Stimulated activated CD4-positive, alpha-beta T cell treated with anti-CD3 and anti-CD28 coated beads, Interleukin-4, amount 100 ng/mL, for 1 hour (primary cell): ENCODE data around the gene METRNL.
"Not testable (repeated sequence)": the region's sequence is repeated elsewhere in the genome, so short reads cannot be mapped to it uniquely, and the experiment has no call there.

Experiments
- DNase-seq: peaks from one replicate; pipeline ENCODE4 v3.0.0-alpha.2; 2020

METRNL gene

DNA sequence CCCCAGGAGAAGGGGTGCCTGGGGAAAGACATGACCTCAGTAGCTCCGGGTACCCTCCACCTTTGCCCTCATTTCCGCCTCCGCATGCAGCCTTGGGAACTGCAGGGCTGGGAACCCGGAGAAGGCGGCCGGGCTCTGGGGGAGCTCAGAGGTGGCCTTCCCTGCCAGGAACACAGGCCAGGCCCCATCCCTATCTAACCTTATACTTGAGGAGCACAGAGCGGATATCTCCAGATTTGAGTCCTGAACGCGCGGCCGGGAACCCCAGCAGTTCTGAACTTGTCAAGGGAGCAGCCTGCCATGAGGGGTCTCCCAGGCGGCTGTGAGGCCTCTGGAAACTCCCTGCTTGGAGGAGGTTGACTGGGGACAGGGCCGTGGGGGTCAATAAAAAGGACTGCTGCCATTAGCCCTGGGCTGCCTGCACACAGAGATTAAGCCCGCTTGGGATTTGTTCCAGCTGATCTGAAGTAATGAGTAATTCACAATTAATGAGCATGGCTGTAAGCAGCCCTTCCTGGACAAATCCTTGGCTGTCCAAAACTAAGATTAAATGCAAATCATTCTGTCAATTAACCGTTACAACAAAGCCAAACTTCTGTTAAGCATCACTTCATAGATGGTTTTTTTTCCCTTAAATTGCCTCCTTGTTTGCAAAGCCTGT is 26.3 kb upstream of the METRNL start:
- DNase-seq = no peak

DNA sequence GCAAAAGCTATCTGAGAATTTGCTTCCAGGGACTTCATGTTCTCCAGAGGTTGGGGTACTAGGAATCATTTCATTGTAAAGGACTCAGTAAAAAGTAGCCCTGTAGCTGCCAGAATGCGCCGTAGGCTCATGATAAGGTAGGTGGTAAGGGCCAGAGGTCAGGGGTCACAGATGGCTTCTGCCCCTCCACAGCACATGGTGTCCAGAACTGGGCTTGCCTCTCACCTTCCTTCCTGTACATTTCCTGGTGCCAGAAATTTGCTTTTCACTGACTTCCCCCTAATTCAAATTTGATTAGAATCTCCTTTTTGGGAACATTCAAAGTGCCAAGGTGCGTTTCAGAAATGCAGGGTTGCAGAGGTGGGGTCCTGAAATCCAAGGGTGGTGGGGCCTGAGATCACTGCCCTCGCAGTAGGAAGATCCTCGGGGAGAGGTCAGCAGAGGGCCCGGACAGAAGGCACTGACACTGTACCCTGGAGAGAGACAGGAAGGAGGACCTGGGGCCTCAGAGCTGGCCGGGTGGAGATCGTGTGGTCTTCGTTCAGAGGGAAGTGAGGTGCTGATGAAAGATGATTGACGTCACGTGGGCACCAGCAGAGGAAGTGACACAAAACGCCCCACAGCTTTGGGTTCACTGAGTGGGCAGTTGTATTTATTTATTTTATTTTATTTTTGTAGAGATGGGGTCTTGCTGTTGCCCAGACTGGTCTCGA is 25.5 kb upstream of the METRNL start:
- no peak for DNase-seq

DNA sequence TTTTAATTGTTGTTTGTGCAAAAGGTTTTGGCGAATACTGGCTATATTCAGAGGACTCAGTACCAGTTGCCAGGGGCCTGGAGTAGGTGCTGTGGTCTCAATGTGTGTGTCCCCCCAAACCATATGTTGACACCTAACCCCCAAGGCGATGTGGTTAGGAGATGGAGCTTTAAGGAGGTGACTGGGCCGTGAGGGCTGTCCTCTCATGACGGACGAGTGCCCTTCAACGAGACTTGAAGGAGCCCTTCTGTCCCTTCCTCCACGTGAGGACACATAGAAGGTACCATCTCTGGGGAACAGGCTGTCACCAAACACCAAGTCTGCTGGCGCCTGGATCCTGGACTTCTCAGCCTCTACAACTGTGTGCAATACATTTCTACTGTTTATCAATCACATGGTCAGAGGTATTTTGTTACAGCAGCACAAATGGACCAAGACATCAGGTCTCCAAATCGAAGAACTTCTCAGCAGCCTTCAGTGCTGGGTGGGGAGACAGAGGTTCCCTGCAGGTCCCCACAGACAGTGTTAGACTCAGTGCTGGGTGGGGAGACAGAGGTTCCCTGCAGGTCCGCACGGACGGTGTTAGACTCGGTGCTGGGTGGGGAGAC is 24.8 kb upstream of the METRNL start:
- no peak for DNase-seq

- DNase-seq = not testable (repeated sequence)
Observed at GRCh38 chr17:83055176-83055575, 24.2 kb upstream of the METRNL start.

- no peak for DNase-seq
Observed at GRCh38 chr17:83055911-83056582, 23.4 kb upstream of the METRNL start.

DNA sequence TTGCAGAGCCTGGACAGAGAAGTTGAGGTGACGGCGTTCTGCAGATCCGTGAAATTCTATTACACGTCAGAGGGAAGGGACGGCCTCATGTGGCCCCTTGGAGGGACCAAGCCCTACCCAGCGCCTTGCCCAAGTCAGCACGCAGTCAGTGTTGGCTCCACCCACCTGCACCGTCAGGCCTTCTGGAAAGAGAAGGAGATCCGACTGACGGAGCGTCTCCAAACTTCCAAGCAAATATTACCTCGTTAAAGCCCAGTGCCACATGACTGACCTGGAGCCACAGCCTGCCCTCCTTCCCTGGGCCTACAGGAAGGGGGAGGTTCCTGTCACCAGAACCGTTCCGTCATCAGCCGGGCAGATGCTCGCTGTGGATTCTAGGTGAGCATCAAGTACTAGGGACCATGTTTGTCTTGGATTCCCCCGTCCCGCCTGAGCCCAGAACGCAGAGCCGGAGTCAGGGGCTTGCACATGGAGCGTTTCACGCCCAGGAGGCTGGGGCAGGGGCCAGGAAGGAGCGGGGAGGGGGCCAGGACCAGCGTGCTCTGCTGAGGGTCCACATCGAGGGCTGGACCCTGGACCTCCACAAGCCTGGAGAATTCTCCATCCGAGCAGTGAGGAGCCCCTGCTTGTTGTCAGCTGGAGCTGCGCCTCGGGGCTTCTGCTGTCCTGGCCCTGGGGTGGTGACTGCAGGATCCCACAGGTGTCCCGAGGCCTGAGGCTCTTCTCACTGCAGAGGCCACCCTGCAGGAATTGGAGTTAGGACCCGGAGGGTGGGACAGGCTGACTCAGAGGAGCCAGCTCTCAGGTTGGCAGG is 22.6 kb upstream of the METRNL start:
- DNase-seq = no peak

DNA sequence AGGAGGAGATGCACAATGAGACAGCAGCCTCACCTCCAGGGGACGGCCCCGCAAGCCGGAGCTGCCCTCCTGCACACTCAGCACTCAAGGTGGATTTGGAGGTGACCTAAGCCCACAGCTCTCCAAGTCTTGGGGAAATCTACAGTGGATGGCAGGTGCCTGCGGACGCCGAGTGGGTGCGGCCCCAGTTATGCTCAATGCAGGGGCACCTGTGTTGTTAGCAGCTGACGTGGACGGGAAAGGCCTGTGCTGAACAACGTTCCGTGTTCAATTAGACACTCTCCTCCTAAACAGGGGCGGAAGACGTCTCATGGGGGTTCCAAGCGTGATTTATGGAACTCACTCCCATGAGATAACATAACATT is 22.0 kb upstream of the METRNL start:
- no peak for DNase-seq

DNA sequence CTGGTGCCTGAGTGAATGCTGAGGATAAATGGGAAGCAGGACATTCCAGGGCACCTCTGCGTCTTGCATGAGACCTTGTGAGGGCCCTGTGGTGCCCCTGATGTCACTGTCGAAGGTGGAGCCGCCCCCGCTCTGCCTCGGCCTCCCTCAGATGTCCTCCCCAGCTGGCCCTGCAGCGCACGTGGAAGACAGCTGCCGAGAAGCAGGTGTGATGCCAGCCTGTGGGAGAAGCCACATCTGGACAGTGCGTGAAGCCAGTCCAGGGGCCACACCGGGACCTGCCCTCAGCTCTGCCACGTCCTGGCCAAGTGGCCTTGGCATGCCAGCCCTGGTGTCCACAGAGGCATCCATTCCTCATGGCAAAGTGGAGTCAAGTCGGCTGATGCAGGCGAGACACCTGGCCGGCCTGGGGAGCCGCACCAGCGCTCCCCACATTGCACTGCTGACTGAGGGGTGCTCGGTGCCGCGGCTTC is 21.6 kb upstream of the METRNL start:
- no peak for DNase-seq

GRCh38 chr17:83058266-83058798 is 21.1 kb upstream of the METRNL start:
- DNase-seq = no peak

DNA sequence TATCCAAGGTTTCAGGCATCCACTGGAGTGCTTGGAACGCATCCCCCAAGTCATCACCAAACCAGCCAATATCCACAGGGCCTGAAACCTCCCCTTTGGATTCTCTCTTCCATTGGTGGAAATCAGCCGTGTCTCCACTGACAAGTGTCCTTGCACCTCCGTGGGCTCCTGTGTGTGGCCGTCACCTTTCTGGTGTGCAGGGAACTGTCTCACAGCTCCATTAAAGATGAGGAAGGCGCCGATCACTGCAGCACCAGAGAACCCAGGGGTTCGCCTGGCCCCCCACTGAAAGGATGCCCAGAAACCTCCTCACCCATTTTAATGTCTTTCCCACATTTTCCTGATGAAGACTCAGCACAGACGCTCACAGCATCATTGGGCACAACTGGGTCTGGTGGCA is 17.8 kb upstream of the METRNL start:
- DNase-seq = no peak

DNA sequence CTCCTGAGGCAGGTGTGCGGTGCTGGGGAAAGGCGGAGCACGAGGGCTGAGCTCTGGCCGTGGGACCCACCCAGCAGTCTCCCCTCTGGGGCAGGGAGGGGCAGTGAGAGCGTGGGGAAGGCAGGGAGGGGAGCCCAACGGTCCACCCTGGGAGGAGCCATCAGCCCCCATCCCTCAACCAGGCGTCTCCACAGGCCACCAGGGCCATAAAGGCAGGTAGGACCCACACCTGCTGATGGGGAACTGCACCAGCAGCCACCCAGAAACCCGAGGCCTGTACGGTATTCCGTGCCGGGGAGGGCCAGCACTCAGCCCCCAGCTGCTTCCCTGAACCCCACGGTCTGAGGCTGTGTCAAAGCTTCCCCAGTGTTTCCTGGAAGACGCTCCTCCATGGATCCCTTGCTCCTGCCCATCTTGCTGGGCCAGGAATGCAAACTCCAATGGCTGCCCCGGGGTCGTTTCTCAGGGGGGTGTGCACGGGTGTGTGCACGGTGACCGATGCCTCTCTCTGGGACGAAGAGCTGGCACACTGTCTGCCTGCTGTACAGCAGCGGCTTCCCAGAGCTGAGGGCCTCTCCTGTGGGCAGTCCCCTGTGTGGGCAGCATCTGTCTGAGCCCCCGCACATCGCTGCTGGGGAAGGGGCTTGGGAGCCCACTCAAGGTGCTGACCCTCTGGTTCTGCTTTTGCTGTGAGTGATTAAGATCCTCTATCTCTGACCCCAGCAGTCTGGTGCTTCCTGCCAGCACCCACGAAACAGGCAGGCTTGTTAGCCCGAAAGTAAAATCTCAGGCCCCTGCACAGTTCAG is 17.2 kb upstream of the METRNL start:
- no peak for DNase-seq

- peak; percentile 0 for DNase-seq
Observed at GRCh38 chr17:83062818-83063671, 16.4 kb upstream of the METRNL start.

DNA sequence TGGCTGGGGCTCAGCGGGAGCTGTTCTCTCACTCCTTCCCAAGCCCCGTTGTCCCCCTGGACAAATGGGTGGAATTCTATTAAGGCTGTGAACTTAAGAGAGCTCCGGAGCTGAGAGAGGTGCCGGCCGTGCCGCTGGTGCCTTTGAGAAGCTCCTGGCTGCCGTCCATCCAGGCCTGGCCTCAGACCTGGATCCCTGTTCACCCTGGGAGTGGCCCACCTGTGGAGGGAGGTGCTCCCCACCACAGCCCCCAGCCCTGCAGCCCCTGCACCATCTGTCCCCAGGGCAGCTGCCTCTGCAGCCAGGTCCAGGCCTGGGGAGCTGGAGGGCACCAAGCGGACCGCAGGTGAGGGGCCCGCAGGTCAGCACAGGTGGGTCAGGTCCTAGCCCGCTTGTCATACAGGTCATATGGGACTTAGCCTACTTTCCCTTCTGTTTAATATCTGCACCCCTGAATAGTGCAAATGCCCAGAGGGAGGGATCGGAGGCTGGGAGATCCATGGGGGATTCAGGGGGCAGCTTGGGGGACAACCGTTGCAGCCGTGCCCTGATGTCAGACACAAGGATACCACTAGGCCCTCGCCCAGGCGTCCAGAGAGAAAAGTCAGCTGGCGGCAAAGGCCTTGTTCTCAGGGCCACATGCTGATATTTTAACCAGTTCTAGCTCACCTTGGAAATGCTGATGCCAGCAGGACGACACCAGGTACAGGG is 15.2 kb upstream of the METRNL start:
- DNase-seq = no peak

GRCh38 chr17:83064732-83065659 is 14.4 kb upstream of the METRNL start:
- peak; percentile 1 for DNase-seq

DNA sequence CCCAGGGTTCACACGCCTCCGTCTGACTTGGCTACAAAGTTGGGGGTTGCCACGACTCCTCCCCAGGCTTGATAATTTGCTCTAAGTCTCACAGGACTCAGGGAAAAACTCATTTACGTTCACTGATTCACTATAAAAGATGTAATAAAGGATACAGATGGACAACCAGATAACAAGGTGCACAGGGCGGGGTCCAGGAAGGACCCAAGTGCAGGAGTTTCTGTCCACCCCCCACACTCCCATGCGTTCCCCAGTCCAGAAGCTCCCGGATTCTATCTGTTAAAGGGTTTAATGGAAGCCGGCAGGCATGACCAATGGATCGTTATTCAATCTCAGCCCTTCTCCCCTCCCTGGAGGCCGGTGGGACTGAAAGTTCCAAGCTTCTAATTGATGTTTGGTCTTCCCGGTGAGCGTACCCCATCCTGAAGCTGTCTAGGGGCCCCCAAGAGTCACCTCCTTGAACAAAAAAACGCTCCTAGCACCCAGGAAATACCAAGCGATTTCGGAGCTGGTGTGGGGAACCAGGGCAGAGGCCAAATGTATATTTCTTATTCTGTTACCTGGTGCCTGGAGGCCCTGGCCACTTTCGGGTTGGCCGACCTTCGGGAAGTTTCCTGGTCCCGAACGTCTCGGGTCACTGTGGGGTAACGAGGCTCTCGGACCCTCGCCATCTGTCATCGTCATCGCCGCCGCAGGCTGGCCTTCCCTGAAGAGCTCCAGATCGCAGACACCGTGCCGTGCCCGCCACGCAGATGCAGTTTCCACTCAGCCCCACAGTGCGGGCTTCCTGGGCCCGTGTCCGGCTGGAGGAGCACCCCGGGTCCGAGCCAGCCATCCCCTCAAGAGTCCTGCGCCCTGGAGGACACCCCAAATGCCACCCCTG is 13.5 kb upstream of the METRNL start:
- DNase-seq = peak; percentile 0

DNA sequence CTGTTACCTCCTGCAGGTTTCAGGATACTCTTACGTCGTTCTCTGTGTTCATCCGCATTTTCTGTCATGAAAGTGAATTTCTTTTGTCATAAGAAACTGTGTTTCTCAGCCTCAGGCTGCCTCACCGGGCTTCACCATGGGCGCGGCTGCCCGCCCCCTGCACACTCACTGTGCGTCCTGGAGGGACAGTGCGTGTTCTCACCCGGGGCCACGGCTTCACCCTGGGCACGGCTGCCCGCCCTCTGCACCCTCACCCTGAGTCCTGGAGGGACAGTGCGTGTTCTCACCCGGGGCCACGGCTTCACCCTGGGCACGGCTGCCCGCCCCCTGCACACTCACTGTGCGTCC is 12.9 kb upstream of the METRNL start:
- DNase-seq = not testable (repeated sequence)

GRCh38 chr17:83067071-83067717 is 12.2 kb upstream of the METRNL start:
- DNase-seq = no peak
